Iris pigment epithelial cell (primary cell): Measurements from ENCODE around the gene SF3B1.
A peak's percentile ranks its signal among the peaks of the same experiment; 100 is the strongest.
"Not testable (repeated sequence)": the region's sequence is repeated elsewhere in the genome, so short reads cannot be mapped to it uniquely, and the experiment has no call there.

Experiments
- DNase-seq: peaks from one replicate; pipeline ENCODE4 v3.0.0-alpha.2; 2011; ENCODE audit warnings: low read depth

The SF3B1 gene

GRCh38 chr2:197435598-197436420 lies 981 bp upstream of the SF3B1 start:
- peak; percentile 14 for DNase-seq

GRCh38 chr2:197433780-197434438 lies 919 bp downstream of the SF3B1 start:
- peak; percentile 31 for DNase-seq

- DNase-seq: not testable (repeated sequence)
Observed at GRCh38 chr2:197432527-197432926, 2.3 kb downstream of the SF3B1 start.

- DNase-seq: no peak
Observed at GRCh38 chr2:197431858-197432257, 3.0 kb downstream of the SF3B1 start.

GRCh38 chr2:197427986-197428385 lies 6.8 kb downstream of the SF3B1 start:
- DNase-seq: no peak

- no peak for DNase-seq
Observed at GRCh38 chr2:197426723-197427603, 7.9 kb downstream of the SF3B1 start.

GRCh38 chr2:197425550-197425949 lies 9.3 kb downstream of the SF3B1 start:
- DNase-seq: no peak

- no peak for DNase-seq
Observed at GRCh38 chr2:197423307-197423706, 11.5 kb downstream of the SF3B1 start.

- no peak for DNase-seq
Observed at GRCh38 chr2:197419438-197419837, 15.4 kb downstream of the SF3B1 start.

GRCh38 chr2:197416268-197416667 lies 18.6 kb downstream of the SF3B1 start:
- no peak for DNase-seq

GRCh38 chr2:197414515-197414914 lies 20.3 kb downstream of the SF3B1 start:
- no peak for DNase-seq

GRCh38 chr2:197414039-197414438 lies 20.8 kb downstream of the SF3B1 start:
- no peak for DNase-seq

GRCh38 chr2:197405582-197405981 lies 29.2 kb downstream of the SF3B1 start:
- DNase-seq: no peak

GRCh38 chr2:197399887-197400540 lies 34.8 kb downstream of the SF3B1 start:
- DNase-seq: peak; percentile 17

GRCh38 chr2:197398913-197399312 lies 35.9 kb downstream of the SF3B1 start:
- DNase-seq: no peak

- DNase-seq: no peak
Observed at GRCh38 chr2:197391220-197391717, 43.6 kb downstream of the SF3B1 start.

- DNase-seq: no peak
Observed at GRCh38 chr2:197388866-197389587, 45.8 kb downstream of the SF3B1 start.

GRCh38 chr2:197387179-197387578 lies 47.6 kb downstream of the SF3B1 start:
- no peak for DNase-seq

GRCh38 chr2:197386242-197386641 lies 48.6 kb downstream of the SF3B1 start:
- DNase-seq: no peak

- DNase-seq: no peak
Observed at GRCh38 chr2:197383825-197384224, 51.0 kb downstream of the SF3B1 start.

GRCh38 chr2:197381641-197382040 lies 53.2 kb downstream of the SF3B1 start:
- DNase-seq: no peak
